Measurements from ENCODE around the gene MPPED2.

DNA sequence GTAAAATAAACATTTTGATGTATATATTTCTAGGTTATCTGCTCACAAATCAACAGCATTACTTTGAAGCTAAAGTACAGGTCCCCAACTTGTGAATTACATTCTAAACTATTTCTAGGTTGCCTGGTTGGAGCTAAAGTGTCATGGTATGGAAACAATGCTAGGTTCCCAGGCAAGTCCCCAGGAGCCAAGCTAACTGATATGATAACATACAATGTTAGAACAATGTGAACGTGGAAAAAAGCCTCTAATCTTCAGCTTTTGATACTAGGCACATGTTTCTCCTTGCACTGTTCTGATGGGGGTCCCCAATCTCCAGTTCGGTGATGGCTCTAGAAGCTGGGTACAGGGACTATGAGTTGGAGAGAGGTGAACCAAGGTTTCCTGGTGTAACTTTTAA lies 153.4 kb downstream of the MPPED2 start:
- TF ChIP-seq CTCF (conservative IDR thresholded peaks at IDR 0.05) = no peak
- TF ChIP-seq ZFX (IDR thresholded peaks at IDR 0.05) = no peak
